HG03103 (cell line): ENCODE measurements around the gene BCDIN3D.
A peak's percentile ranks its signal among the peaks of the same experiment; 100 is the strongest.
"Not testable (repeated sequence)": the region's sequence is repeated elsewhere in the genome, so short reads cannot be mapped to it uniquely, and the experiment has no call there.

Source experiments
- ATAC-seq: cut with Tn5 transposase; IDR thresholded peaks from one replicate; pipeline ENCODE4 v1.9.1; 2021; ENCODE audit warnings: low read depth; ENCODE audit not compliant: unreplicated experiment

The BCDIN3D gene, protein sequence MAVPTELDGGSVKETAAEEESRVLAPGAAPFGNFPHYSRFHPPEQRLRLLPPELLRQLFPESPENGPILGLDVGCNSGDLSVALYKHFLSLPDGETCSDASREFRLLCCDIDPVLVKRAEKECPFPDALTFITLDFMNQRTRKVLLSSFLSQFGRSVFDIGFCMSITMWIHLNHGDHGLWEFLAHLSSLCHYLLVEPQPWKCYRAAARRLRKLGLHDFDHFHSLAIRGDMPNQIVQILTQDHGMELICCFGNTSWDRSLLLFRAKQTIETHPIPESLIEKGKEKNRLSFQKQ

GRCh38 chr12:49842519-49843352, at the start of gene BCDIN3D:
TSS of gene BCDIN3D (minus strand) at chr12:49843106. CDS start at chr12:49843087, 19 bp downstream.
- ATAC-seq, result peak; percentile 74

GRCh38 chr12:49892084-49892731, 49.3 kb upstream of the BCDIN3D start:
- no peak for ATAC-seq

GRCh38 chr12:49891476-49891875, 48.6 kb upstream of the BCDIN3D start:
- ATAC-seq, result no peak

- ATAC-seq, result no peak
Observed at GRCh38 chr12:49891012-49891411, 48.1 kb upstream of the BCDIN3D start.

- ATAC-seq, result no peak
Observed at GRCh38 chr12:49890096-49890461, 47.2 kb upstream of the BCDIN3D start.

DNA sequence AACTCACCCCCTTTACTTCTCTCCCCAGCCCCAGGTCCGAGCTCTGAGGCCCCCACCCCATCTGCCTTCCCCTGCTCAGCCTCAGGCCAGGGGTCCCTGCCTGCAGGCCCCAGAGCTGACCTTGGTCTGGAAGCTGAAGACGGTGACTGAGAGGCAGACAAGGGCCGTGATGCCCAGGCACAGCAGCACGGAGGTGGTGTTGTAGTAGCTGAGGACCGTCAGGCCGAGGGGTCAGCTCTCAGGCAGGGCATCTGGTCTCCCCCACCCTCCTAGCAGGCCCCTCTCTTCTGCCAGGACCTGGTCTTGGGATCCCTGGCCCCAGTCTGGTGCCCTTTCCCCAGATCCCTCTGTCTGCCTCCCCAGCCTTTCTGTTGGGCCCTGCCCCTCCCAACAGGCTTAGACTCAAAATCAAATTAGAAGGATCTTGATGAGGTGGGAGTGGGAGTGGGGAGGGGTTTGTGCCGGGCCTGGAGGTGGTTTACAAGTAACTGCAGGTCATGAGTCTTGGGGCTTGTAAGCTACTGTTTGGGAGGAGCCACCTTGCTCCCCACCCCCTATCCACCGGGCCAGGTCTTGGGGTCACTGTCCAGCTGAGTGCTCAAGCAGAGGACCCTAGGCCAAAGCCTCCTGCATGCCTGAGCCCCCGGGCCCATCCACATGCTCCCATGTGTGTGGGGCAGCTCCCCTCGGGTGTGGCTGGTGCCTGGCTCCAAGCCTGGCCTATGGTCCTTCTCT, 46.6 kb upstream of the BCDIN3D start:
- ATAC-seq, result no peak

DNA sequence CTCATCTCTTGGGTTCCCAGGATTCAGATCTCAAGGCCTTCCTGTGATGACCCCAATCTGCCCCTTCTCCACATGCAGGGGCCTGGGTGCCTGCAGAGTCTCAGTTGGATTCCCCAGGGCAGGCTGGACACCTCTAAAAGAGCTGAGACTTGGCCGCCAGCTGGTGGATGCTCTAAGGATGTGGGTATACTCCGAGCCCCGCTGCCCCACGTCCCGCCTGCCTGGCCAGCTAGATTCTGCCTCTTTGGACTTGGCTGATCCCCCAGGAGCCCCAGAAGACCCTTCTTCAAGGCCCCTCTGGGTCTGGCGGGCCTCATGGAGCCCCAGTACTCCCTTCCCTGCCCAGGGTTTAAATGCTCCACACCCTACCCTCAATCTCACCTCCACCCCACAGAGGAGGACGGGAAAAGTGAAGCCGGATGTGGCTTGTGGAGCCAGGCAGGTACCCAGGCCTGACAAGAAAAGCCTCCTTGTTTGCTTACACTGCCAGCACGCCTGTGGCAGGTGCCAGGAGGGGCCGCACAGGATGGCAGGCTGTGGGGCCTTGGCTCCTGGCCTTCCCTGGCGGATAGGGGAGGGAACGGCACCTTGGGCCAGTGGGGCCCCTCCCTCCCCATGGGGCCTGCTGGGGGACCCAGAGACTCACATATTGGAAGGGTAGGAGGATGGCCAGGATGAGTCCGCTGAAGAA, 45.7 kb upstream of the BCDIN3D start:
- ATAC-seq, result no peak

DNA sequence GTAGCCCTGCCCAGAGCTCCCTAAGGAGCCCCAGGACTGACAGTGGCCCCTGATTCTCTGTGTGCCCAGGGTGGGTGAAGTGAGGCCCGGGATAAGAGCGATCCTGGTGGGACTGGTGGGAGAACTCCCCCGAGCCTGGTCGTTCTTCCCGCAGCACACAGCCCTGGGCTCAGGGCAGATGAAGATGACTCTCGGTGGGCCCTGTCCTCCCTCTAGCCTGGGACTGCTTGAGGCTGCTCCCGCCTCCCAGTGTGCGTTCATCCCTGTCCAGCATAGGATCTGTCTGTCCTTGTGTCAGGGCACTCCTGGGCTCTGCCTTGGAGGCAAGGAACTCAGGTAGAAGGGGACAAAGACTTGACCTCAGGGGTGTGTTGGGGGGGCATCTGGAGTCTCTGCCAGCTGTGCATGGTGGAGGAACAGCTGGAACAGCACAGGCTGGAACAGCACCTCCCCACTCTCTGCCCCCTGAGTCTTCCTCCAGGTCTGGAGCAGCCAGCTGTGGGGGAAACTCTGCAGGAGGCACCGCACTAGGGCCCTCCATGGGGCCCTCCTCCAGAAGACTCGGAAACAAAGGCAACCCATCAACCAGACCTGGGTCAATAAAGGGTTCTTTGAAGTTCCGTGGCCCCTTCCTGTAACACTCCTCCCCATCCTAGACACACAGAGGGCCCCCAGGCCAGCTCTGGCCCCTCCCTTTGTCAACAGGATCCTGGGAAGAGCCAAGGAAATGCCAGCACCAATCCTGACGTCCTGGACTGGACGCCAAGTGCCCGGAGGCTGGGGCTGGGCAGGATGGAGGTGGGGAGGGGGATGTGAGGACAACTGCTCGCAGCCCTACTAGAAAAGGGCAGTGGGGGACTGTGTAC, 44.9 kb upstream of the BCDIN3D start:
- no peak for ATAC-seq

- ATAC-seq, result no peak
Observed at GRCh38 chr12:49887091-49887490, 44.2 kb upstream of the BCDIN3D start.

DNA sequence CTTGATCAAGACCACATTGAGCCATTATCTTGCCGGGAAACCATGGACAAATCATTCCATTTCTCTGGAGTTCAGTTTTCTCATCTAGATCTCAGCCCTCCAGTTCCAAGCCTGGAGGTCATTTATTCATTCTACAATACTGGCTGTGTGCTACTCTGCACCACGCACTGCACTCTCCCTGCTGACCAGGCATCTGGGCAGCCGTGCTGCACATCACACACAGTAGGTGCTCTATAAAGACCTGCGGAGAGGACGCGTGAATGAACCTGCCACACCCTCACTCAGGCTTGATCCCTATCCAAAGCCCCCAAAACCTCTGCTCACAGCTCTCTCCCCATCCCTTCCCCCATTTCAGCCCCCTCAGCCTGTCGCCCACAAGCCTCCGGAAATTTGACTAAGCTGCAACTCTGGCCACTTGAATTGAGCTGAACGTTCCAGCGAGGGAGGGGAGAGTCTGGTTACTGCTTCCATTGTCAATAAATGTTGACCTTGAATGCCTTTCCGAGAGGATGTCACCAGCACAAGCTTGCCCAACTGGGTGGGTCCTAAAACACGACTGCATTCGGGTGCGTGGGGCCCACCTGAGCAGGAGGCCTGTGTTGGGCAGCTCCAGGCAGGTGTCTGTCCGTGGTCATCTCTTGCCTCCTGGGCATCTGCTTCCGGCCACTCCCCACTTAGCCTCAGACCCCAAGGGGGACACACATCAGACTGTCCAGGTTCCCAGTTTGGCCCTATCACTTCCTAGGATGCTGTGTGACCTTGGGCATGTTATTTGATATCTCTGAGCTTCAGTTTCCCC, 43.0 kb upstream of the BCDIN3D start:
- no peak for ATAC-seq

GRCh38 chr12:49885118-49885517, 42.2 kb upstream of the BCDIN3D start:
- ATAC-seq, result no peak

DNA sequence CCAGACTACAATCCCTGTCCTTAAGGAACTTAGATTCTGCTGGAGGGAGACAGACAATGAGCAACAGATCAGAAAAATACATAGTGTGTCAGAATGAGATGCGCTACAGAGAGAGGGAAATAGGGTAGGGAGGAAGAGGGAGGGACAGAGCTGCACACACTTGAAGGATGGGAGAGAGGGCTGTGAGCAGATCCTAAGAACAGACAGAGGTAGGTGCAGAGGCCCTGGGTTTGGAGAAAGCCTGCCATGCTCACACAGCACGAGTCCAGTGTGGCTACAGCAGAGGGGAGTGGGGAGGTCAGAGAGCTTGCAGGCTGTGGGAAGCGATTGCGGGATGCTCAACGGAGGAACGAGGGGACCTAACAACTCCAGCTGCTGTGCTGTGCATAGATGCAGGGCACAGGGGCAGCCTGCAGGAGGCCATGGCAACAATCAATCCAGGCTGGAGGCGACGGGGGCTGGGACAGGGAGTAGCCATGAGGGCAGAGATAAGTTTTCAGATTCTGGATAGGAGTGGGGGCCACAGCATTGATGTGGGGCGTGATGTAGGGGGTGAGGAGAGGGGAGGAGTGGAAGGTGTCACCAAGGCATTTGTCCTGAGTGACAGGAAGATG, 40.1 kb upstream of the BCDIN3D start:
- no peak for ATAC-seq

DNA sequence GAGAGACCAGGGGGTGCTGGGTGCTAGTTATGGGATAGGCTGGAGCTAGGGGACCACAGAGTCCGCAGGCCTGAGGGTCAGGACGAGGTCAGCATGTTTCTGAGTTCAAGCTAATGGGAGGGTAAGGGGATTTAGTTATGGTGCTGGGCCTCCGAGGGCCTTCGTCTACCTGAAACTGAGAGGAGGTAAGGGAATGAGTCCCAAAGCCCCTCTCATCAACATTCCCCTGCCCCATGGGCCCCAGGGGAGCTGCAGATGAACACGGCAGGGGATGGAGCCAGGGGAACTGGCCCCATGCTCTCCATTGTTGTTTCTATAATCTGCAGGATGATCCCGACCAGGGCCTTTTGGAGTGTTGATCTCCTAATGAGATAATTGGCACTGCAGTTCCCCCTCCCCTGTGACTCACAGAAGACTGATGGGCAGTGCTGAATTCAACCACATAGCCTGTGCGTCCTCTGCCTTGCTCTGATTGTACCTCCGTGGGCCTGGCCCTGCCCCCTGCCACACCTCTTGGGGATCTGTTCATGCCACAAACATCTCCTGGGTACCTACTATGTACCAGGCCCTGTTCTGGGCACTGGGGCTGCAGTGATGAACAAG, 39.4 kb upstream of the BCDIN3D start:
- ATAC-seq, result no peak

- ATAC-seq, result no peak
Observed at GRCh38 chr12:49881415-49882247, 38.7 kb upstream of the BCDIN3D start.

GRCh38 chr12:49880756-49881414, 38.0 kb upstream of the BCDIN3D start:
- no peak for ATAC-seq

DNA sequence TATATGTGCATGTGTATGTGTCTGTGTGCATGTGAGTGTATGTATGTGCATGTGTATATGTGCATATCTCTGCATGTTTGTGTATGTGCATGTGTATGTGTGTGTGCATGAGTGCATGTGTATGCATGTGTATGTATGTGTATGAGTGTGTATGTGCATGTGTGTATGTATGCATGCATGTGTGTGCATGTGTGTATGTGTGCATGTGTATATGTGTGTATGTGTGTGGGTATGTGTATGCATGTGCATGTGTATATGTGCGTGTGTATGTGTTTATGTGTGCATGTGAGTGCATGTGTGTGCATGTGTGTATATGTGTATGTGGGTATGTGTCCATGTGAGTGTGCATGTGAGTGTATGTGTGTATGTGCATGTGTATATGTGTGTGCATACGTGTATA, 36.2 kb upstream of the BCDIN3D start:
- ATAC-seq, result not testable (repeated sequence)
